OCI-LY1 (cell line): ENCODE data around the gene MAP3K9.

Experiments
- CTCF ChIP-seq: fragments of 200-600 bp; sonication (generic), shearing (Covaris generic); IDR thresholded peaks from 2 replicates; pipeline ENCODE4 v1.5.1; 2017; ENCODE audit warnings: mild to moderate bottlenecking, antibody characterized with exemption, low read length, moderate library complexity, mixed read lengths
- EZH2 ChIP-seq: fragments of 200-600 bp; sonication (generic), shearing (Covaris generic); IDR thresholded peaks from 2 replicates; pipeline ENCODE4 v1.8.0; 2017; ENCODE audit warnings: borderline replicate concordance, mixed run types, mild to moderate bottlenecking, antibody characterized with exemption, low read length, moderate library complexity, mixed read lengths

GRCh38 chr14:70735043-70735442 is 74.3 kb downstream of the MAP3K9 start:
- TF ChIP-seq EZH2 (no peak), CTCF (no peak)
